HG02870 (cell line): Measurements from ENCODE around the gene PRKAB2.
"Not testable (repeated sequence)": the region's sequence is repeated elsewhere in the genome, so short reads cannot be mapped to it uniquely, and the experiment has no call there.

Experiments used
- ATAC-seq: cut with Tn5 transposase; IDR thresholded peaks from one replicate; pipeline ENCODE4 v1.9.1; 2021; ENCODE audit warnings: mild to moderate bottlenecking, moderate library complexity; ENCODE audit not compliant: unreplicated experiment

PRKAB2 gene

GRCh38 chr1:147172168-147173016, at the start of gene PRKAB2:
PRKAB2 (minus strand) TSS chr1:147172470; CDS start chr1:147172144, 326 bp downstream.
- ATAC-seq, result peak; percentile 86

GRCh38 chr1:147218606-147219005, 46.3 kb upstream of the PRKAB2 start:
- no peak for ATAC-seq

- no peak for ATAC-seq
Measured at GRCh38 chr1:147217141-147217540, 44.9 kb upstream of the PRKAB2 start.

GRCh38 chr1:147216124-147216523, 43.9 kb upstream of the PRKAB2 start:
- ATAC-seq, result no peak

GRCh38 chr1:147215540-147215916, 43.3 kb upstream of the PRKAB2 start:
- no peak for ATAC-seq

- no peak for ATAC-seq
Measured at GRCh38 chr1:147214842-147215539, 42.7 kb upstream of the PRKAB2 start.

GRCh38 chr1:147214325-147214724, 42.1 kb upstream of the PRKAB2 start:
- ATAC-seq, result no peak

GRCh38 chr1:147213271-147213670, 41.0 kb upstream of the PRKAB2 start:
- ATAC-seq, result no peak

- ATAC-seq, result no peak
Measured at GRCh38 chr1:147211577-147211976, 39.3 kb upstream of the PRKAB2 start.

- ATAC-seq, result no peak
Measured at GRCh38 chr1:147210987-147211386, 38.7 kb upstream of the PRKAB2 start.

GRCh38 chr1:147209825-147210821, 37.9 kb upstream of the PRKAB2 start:
- no peak for ATAC-seq

GRCh38 chr1:147208619-147209018, 36.3 kb upstream of the PRKAB2 start:
- no peak for ATAC-seq

- ATAC-seq, result no peak
Measured at GRCh38 chr1:147207192-147207591, 34.9 kb upstream of the PRKAB2 start.

GRCh38 chr1:147204080-147204479, 31.8 kb upstream of the PRKAB2 start:
- no peak for ATAC-seq

- no peak for ATAC-seq
Measured at GRCh38 chr1:147202576-147202975, 30.3 kb upstream of the PRKAB2 start.

GRCh38 chr1:147201786-147202185, 29.5 kb upstream of the PRKAB2 start:
- ATAC-seq, result no peak

GRCh38 chr1:147201276-147201675, 29.0 kb upstream of the PRKAB2 start:
- ATAC-seq, result no peak

GRCh38 chr1:147197324-147197723, 25.1 kb upstream of the PRKAB2 start:
- ATAC-seq, result not testable (repeated sequence)

- ATAC-seq, result no peak
Measured at GRCh38 chr1:147189514-147189913, 17.2 kb upstream of the PRKAB2 start.

- no peak for ATAC-seq
Measured at GRCh38 chr1:147185432-147185831, 13.2 kb upstream of the PRKAB2 start.
